Right atrium auricular region (tissue), 2 donors: ENCODE measurements around the gene SPAM1. TPM values are rescaled to one million over a fixed set of nuclear protein-coding genes. Genes with fewer than 3 reads are reported as not detected.

Experiments
- DNase-seq: peaks from one replicate; pipeline ENCODE4 v3.0.0-alpha.2; 2019; ENCODE audit warnings: low spot score
- H3K27ac ChIP-seq, 2 donors: fragments of 200-600 bp; sonication (generic); 1 replicate in 1 of 2; 2 replicates in 1 of 2; pipeline ENCODE4 v1.5.1; 2016 to 2019
- H3K27me3 ChIP-seq, 2 donors: fragments of 200-600 bp; sonication (generic); one replicate each; pipeline versions ENCODE4 v1.5.1 to v1.6.0; 2017 to 2019
- H3K36me3 ChIP-seq: fragments of 200-600 bp; sonication (generic); one replicate; pipeline ENCODE4 v1.5.1; 2016
- H3K4me1 ChIP-seq, 2 donors: fragments of 200-600 bp; sonication (generic); one replicate each; pipeline versions ENCODE4 v1.5.1 to v1.6.0; 2017 to 2019
- H3K4me3 ChIP-seq, 2 donors: fragments of 200-600 bp; sonication (generic); 1 replicate in 1 of 2; 2 replicates in 1 of 2; pipeline ENCODE4 v1.5.1; 2017 to 2019; ENCODE audit warnings: mild to moderate bottlenecking in 1 of 2, moderate library complexity in 1 of 2
- H3K9me3 ChIP-seq, 2 donors: fragments of 200-600 bp; sonication (generic); one replicate each; pipeline ENCODE4 v1.5.1; 2019
- total RNA-seq, 2 donors: library from RNA; depleted of rRNA; stranded (reverse); fragments of >200 nt; gene quantifications; one replicate each; pipeline ENCODE4 v1.1.0, GENCODE V29; 2016
- TF ChIP-seq, protein P1 (sequence below), 2 donors: fragments of 200-600 bp; sonication (generic); IDR thresholded peaks; one replicate each; pipeline ENCODE4 v1.5.1; 2019; ENCODE audit warnings: antibody characterized with exemption in 2 of 2

SPAM1 gene
- total RNA-seq, 2 donors from 2014 or later = not detected

GRCh38 chr7:123936388-123936787, 11.3 kb downstream of the SPAM1 start:
- Histone ChIP-seq H3K27ac (no peak overlapping the region), H3K4me1 (no peaks in the 10 kb centered on the region), H3K4me3 (no peak overlapping the region), H3K27me3 (no peaks in the 10 kb centered on the region), H3K9me3 (peaks cover 0 to 17% of the 10 kb centered on the region in 2 donors), H3K36me3 (no peaks in the 10 kb centered on the region)
- no peak for DNase-seq
- TF ChIP-seq, protein P1, sequence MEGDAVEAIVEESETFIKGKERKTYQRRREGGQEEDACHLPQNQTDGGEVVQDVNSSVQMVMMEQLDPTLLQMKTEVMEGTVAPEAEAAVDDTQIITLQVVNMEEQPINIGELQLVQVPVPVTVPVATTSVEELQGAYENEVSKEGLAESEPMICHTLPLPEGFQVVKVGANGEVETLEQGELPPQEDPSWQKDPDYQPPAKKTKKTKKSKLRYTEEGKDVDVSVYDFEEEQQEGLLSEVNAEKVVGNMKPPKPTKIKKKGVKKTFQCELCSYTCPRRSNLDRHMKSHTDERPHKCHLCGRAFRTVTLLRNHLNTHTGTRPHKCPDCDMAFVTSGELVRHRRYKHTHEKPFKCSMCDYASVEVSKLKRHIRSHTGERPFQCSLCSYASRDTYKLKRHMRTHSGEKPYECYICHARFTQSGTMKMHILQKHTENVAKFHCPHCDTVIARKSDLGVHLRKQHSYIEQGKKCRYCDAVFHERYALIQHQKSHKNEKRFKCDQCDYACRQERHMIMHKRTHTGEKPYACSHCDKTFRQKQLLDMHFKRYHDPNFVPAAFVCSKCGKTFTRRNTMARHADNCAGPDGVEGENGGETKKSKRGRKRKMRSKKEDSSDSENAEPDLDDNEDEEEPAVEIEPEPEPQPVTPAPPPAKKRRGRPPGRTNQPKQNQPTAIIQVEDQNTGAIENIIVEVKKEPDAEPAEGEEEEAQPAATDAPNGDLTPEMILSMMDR (IDR thresholded peaks at IDR 0.05) = no peak

- H3K36me3 ChIP-seq = no peaks in the 10 kb centered on the region
- H3K27me3 ChIP-seq = no peaks in the 10 kb centered on the region
- H3K4me3 ChIP-seq = no peak overlapping the region
- TF ChIP-seq, protein P1 (IDR thresholded peaks at IDR 0.05) = no peak
- no peak for DNase-seq
- H3K27ac ChIP-seq = no peak overlapping the region
- no peaks in the 10 kb centered on the region for H3K4me1 ChIP-seq
- peaks cover 0 to 17% of the 10 kb centered on the region in 2 donors for H3K9me3 ChIP-seq
These were observed 14.7 kb downstream of the SPAM1 start for GRCh38 chr7:123939784-123940183.

DNA sequence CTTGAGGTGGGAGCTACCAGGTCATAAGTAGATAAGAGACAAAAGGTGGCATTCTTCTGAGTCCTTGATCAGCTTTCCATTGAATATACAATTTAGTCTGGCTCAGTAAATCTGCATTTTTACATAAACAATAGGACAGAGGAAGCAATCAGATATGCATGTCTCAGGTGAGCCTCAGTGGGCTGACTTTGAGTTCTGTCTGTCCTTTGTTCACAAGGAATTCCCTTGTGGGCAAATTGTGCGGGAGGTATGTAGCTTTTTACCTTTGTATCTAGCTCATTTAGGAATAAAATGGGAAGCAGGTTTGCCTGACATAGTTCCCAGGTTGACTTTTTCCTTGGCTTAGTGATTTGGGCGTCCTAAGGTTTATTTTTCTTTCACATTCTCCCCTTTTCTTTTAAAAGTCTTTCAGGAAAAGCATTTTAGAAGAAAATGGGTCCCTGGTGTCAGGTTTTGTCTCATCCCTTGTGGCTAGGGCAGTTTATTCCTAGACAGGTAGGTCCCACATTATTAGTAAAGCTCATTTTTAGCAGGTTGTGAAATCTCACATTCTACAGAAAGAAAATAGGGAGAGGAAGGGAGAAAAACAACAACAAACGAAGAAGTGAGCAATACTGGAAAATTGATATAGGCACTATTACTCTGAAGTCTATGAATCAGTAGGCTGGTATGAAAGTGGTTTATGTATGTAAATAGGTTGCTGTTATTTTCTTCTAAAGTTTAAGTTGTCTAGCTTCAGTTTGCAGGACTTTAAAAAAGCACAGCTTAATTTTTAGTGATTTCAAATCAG, 16.5 kb downstream of the SPAM1 start:
- no peak overlapping the region for H3K4me3 ChIP-seq
- H3K4me1 ChIP-seq = no peaks in the 10 kb centered on the region
- no peak overlapping the region for H3K27ac ChIP-seq
- no peaks in the 10 kb centered on the region for H3K36me3 ChIP-seq
- no peaks in the 10 kb centered on the region for H3K9me3 ChIP-seq
- TF ChIP-seq, protein P1 (IDR thresholded peaks at IDR 0.05) = no peak
- H3K27me3 ChIP-seq = no peaks in the 10 kb centered on the region
- DNase-seq = no peak

- H3K27ac ChIP-seq = no peak overlapping the region
- no peaks in the 10 kb centered on the region for H3K9me3 ChIP-seq
- H3K27me3 ChIP-seq = no peaks in the 10 kb centered on the region
- H3K4me1 ChIP-seq = no peaks in the 10 kb centered on the region
- TF ChIP-seq, protein P1 (IDR thresholded peaks at IDR 0.05) = no peak
- no peak overlapping the region for H3K4me3 ChIP-seq
- DNase-seq = no peak
- no peaks in the 10 kb centered on the region for H3K36me3 ChIP-seq
These were observed 19.4 kb downstream of the SPAM1 start for GRCh38 chr7:123944395-123944794.

GRCh38 chr7:123945938-123946337, 20.9 kb downstream of the SPAM1 start:
- Histone ChIP-seq H3K36me3 (no peaks in the 10 kb centered on the region), H3K4me3 (no peak overlapping the region), H3K27me3 (no peaks in the 10 kb centered on the region), H3K4me1 (no peaks in the 10 kb centered on the region), H3K9me3 (no peaks in the 10 kb centered on the region), H3K27ac (no peak overlapping the region)
- TF ChIP-seq, protein P1 (IDR thresholded peaks at IDR 0.05) = no peak
- DNase-seq = no peak

DNA sequence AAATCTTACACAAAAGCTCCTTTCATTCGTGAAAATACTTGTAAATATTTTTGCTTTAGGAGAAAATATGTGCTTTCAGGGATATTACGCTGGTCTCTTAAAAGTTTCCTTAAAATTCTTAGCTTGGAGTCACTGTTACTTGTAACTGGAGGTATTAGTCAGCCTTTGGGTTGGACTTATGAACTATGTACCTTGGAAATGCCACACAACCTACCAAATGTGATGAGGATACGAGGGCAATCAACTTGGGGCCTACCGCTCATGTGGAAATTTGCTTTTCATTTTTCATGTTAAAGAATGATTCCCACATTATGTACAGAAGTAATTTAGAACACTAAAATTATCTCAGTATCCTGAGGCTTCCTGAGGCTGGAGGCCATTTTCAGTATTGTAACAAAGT, 23.1 kb downstream of the SPAM1 start:
- TF ChIP-seq, protein P1 (IDR thresholded peaks at IDR 0.05) = no peak
- no peak for DNase-seq

More for the DNA sequence above, 23.1 kb downstream of the SPAM1 start:
- Histone ChIP-seq H3K9me3 (no peaks in the 10 kb centered on the region), H3K4me1 (no peaks in the 10 kb centered on the region), H3K27ac (no peak overlapping the region), H3K36me3 (no peaks in the 10 kb centered on the region), H3K27me3 (no peaks in the 10 kb centered on the region), H3K4me3 (no peak overlapping the region)
